ENCODE data around the gene C4A.
A peak's percentile ranks its signal among the peaks of the same experiment; 100 is the strongest.
"Not testable (repeated sequence)": the region's sequence is repeated elsewhere in the genome, so short reads cannot be mapped to it uniquely, and the experiment has no call there.

Gene C4A

DNA sequence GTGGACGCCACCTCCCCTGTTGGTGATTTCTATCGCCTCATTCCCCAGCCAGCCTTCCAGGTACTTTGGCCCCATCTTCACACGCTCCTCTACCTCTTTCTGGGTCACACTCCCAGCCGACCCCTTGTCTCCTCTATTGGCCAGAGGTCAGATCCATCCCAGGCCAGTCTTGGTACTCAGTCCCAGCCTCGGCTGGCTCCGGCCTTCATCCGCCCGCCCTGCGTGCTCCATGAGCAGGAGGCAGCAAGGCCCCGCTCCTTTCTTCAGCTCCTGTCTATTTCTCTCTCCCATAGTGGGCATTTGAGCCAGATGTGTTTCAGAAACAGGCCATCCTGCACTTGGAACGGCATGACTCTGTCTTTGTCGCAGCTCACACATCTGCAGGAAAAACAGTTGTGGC, 20.2 kb upstream of the C4A start:
- DNase-seq: no peak

DNA sequence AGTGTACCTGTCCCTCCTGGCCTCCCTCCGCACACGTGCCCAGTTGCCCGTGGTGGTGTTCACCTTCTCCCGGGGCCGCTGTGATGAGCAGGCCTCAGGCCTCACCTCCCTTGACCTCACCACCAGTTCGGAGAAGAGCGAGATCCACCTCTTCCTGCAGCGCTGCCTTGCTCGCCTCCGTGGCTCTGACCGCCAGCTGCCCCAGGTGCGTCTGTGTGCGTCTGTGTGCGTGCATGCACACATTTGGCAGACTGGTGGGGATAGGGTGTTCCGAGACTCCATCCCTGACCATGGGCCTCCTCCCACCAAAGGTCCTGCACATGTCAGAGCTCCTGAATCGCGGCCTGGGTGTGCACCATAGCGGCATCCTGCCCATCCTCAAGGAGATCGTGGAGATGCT, 17.9 kb upstream of the C4A start:
- no peak for DNase-seq

DNA sequence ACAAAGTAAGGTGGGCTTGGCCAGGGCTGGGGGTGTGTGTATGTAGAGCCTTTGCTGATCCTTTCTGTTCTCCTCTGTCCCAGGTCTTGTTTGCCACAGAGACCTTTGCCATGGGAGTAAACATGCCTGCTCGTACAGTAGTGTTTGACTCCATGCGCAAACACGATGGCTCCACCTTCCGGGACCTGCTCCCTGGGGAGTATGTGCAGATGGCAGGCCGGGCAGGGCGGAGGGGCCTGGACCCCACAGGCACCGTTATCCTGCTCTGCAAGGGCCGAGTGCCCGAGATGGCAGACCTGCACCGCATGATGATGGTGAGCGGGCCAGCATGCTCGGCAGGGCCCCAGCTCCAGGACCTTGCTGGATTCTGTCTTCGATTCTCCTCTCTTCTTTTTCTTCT, 16.2 kb upstream of the C4A start:
- no peak for DNase-seq

DNA sequence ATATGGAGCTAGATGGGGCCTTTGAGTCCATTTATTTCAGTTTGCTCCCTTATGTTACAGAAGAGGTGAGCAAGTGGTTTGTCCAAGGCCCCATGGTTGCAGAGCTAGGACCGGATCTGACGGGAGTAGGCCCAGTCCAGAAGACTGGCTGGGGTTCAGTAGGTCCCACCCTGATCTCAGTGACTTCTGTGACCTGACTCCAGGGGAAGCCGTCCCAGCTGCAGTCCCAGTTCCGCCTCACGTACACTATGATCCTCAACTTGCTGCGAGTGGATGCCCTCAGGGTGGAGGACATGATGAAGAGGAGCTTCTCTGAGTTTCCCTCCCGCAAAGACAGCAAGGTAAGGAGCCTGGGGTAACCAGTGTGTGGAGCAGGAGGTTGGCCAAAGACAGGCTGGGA, 15.4 kb upstream of the C4A start:
- DNase-seq: no peak

DNA sequence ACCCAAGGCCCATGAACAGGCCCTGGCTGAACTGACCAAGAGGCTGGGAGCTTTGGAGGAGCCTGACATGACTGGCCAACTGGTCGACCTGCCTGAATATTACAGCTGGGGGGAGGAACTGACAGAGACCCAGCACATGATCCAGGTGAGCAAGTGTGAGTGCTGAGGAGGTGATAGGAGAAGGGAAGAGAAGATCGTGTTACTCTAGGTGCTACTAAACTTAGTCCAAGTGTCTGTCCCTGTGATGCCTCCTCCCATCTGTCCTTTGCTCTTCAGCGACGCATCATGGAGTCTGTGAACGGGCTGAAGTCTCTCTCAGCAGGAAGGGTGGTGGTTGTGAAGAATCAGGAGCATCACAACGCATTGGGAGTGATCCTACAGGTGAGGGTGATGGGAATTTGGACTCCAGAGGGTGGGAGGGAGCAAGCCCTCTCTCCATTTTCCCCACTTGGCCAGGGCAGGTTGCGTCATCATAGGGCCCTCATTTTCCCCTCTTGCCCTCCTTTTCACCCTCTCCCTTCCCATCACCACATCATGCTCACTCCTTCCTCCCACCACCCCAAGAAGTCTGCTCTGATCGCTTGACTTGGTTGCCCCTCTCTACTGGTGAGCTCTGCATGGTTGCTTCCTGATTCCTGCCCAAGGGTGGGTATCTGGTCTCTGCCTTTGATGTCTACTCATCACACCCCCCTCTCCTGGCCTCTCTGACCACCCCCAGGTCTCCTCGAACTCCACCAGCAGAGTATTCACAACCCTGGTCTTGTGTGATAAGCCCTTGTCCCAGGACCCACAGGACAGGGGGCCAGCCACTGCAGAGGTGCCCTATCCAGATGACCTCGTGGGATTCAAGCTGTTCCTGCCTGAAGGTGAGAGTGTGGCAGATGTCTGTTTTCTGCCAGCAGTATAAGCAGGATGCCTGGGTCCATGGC, 14.6 kb upstream of the C4A start:
- DNase-seq: no peak

DNA sequence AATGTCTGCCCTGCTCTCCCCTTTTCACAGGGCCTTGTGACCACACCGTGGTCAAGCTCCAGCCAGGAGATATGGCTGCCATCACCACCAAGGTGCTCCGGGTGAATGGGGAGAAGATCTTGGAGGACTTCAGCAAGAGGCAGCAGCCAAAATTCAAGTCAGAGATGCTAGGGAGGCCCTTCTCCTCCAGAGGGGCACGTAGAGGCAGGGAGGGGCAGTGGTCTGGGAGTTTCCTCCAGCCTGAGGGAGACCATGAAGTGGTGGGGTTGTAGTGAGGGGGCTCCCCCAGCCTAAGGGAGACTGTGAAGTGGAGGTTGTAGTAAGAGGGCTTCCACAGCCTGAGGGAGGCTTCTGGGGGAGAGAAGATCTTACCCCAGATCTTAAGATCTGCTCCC, 13.9 kb upstream of the C4A start:
- DNase-seq: no peak

DNA sequence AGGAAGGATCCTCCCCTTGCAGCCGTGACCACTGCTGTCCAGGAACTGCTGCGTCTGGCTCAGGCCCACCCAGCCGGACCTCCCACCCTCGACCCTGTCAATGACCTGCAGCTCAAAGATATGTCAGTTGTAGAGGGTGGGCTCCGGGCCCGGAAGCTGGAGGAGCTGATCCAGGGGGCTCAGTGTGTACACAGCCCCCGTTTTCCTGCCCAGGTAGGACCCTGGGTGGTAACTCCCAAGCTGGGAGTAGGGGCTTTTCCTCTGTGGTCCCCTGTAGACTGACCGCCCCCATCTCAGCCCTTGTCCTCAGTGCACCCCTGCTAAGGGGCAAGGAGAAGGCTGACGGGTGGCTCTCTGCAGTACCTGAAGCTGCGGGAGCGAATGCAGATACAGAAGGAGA, 13.5 kb upstream of the C4A start:
- DNase-seq: no peak

DNA sequence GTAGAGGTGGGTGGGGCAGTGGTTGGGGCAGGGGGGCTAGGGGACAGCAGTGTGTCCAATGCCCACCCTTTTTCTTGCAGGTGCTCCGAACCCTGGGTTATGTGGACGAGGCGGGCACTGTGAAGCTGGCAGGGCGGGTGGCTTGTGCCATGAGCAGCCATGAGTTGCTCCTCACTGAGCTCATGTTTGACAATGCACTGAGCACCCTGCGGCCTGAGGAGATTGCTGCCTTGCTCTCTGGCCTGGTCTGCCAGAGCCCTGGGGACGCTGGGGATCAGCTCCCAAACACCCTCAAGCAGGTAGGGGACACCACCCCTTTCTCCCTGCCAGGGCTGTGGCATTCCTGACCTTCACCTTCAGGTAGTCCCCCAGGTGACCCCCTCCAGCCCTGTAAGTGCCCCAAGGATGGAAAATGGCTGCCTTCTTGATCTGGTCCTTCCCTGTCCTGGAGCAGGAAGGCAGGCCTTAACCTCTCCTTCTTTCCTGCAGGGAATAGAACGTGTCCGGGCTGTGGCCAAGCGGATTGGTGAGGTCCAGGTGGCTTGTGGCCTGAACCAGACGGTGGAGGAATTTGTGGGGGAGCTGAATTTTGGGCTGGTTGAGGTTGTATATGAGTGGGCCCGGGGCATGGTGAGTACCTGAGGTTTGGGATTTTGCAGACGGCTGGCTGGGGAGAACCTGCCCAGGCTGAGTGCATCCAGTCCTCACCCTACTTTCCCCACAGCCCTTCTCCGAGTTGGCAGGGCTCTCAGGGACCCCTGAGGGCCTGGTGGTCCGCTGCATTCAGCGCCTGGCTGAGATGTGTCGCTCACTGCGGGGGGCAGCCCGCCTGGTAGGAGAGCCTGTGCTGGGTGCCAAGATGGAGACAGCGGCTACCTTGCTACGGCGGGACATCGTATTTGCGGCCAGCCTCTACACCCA, 12.8 kb upstream of the C4A start:
- DNase-seq: no peak

DNA sequence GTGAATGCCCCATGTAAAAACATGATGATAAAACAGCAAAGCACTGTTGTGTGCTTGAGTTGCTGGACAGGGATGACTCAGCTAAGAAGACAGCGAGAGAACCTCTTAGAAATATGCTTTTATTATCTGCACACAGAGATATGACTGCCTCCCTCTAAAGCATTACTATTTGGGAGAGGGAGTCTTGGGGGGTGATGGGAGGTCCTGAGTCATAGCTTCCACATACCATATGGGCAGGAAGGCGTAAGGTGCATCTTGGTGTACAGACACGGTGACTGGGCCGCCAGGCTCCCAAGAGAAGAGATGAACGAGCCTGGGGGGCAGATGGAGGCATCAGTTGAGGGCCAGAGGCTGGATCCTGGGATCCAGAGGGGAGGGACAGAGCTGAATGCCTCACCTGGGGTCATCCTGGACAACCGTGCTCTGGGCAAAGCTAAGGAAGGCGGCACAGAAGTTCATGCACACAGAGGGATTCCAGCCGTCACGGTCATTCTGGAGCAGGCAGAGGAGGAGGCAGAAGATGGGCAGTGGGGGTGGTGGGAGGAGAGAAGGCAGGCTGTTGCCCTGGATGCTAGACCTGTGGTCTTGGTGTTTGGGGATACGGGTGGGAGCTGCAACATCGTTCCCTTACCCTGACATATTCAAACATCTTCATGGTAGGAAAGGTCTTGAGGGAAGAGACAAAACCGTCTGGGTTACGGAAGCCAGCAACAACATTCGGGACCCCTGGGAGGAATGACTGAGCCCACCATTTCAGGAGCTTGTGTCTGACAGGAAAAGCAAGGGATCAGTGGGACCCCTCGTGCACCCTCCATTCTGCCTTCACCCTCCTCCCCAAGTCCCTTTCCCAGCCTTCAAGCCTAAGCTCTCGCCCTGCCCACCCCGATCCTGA, 11.9 kb upstream of the C4A start:
- DNase-seq: no peak

DNA sequence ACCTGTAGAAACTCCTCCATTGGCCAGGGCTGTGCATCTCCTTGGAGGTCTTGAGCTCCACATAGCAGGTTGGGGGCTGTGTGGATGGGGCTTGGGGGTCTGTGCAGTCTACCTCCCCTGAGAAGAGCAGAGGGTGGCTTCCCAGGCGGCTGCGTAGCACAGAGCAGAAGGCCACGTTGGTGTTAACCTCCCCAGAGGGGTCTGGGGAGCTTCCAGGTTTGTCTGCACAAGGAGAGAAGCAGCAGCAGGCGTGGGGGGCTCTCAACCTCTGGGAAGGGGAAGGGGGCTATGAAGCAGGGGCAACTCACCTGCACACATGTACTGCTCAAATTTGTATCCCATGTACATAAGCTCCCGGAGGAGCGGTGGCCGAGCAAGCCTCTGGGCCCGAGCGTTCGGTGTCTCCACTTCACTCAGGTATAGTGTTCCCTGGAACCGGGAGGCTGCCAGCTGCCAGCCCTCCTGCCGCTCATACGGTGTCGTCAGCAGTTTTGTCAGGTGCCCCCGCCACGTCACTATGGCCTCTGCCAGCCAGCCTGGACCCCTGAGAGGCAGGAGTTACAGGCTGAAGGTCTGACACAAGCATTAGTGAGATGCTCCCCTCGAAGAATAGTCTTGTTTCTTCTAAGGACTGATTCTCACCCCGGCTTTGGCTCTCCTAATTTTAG, 11.1 kb upstream of the C4A start:
- no peak for DNase-seq

DNA sequence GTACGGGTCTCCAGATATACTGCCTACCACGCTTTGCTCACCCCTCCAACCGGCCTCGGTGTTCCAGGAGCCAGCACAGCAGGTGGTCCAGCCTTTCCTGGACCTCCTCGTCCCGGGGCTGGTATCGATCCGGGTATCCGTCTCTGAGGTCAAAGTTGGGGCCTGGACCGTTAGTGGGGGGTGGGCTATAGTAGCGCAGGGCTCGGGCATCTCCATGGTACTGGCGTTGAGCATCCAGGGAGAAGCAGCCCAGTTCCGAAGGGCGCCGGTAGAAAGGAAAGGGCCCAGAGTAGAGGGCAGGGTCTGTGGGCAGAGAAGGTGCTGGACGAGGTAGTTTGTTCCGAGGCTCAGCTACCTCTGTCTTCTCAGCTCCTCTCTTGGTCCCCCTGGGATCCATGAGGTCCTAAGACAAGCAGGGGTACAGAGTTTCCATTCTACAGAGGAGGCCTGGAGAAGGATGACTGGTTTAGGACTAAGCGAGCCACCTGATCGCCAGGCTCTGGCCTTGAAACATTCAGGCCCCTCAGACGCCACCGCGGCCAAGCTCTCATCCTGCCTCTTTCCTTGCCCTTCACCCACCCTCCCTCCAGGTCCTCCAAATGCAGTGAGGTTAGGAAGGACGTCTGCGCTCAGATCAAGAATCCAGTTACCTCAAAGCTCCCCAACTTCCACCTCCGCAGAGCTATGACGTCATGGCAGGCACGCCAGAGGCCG, 10.4 kb upstream of the C4A start:
- no peak for DNase-seq

DNA sequence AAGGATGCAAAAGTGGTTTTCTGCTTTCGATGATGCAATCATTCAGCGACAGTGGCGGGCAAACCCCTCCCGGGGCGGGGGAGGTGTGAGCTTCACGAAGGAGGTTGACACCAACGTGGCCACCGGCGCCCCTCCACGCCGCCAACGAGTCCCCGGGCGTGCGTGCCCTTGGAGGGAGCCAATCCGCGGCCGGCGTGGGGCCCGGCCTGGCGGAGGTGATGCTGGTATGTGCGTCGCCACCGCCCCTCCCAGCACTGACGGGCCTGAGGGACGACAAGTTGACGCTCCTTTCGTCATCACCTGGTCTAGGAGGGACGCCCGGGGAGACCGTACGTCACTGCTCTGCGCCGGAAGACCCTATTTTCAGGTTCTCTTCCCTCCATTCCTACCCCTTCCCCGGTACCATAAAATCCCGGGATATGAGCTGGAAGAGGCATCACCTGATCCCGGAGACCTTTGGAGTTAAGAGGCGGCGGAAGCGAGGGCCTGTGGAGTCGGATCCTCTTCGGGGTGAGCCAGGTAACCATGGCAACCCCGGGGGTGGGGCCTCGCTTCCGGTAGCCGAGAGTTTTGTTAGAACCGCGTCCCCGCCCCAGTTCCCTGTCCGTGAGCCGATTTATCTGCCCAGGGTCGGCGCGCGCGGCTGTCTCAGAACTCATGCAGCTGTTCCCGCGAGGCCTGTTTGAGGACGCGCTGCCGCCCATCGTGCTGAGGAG, 9.7 kb upstream of the C4A start, which contains the start of gene DXO:
TSS of gene DXO (minus strand) at position 146 of the 716 bp plus-strand sequence. CDS start 463 bp downstream, outside the sequence.
- DNase-seq: peak; percentile 97

DNA sequence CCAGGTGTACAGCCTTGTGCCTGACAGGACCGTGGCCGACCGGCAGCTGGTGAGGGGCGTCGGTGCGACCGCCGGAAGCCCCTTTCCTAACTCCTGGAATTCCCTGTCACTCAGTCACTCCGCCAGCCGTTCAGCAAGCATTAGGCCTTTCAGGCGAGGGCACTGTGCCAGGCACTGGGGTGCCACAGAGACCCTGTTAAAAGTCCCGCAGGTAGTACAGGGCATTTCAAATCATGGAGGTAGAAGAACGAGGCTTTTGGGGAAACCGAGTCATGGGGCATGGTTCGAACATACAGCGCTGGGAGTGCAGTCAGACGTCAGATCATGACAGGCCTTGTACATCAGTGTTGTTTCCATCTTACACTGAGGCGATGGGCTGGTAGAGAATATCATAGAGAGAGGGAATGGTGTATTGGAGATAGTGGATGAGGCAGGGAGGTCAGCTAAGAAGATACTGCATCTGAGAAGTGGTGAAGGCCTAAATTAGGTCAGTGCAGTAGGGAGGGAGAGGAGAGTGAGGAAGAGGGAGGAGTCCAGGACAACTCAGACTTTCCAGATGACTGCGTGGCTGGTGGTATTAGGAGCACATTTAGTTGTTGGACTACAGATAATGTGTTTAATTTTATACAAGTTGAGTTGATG, 9.0 kb upstream of the C4A start:
- no peak for DNase-seq

DNA sequence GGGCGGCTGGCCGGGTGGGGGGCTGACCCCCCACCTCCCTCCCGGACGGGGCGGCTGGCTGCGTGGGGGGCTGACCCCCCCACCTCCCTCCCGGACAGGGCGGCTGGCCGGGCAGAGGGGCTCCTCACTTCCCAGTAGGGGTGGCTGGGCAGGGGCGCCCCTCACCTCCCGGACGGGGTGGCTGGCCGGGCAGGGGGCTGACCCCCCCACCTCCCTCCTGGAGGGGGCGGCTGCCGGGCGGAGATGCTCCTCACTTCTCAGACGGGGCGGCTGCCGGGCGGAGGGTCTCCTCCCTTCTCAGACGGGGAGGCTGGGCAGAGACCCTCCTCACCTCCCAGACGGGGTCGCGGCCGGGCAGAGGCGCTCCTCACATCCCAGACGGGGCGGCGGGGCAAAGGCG, 5.8 kb upstream of the C4A start:
- DNase-seq: not testable (repeated sequence)

DNA sequence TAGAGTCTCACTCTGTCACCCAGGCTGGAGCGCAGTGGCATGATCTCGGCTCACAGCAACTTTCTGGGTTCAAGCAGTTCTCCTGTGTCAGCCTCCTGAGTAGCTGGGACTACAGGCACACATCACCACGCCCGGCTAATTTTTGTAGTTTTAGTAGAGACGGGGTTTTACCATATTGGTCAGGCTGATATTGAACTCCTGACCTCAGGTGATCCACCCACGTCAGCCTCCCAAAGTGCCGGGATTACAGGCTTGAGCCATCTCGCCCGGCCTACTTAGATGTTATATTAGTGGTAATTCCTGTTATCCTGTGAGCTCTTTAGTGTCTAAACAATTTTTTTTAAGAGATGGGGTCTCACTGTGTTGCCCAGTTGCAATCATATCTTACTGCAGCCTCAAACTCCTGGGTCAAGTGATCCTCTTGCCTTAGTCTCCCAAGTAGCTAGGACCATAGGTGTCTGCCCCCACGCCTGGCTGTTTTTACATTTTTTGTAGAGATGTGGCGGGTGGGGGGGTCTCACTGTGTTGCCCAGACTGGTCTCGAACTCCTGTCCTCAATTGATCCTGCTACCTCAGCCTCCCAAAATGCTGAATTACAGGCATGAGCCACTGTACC, 3.9 kb upstream of the C4A start:
- DNase-seq: no peak

DNA sequence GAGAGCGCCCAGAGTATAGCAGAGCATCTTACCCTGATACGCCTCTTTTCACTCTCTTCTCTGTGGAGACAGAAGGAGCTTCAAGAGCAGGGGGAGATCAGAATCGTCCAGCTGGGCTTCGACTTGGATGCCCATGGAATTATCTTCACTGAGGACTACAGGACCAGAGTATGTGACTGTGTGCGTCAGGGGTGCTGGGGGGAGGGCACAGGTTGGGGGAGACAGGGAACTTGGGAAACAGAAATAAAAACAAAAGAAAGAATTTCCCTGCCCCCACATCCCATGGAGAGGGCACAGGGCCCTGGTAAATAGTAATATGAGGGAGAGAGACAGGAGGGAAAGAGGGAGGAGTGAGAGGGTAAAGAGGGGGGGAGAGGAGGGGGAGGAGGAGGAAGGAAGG, 3.0 kb upstream of the C4A start:
- DNase-seq: no peak

DNA sequence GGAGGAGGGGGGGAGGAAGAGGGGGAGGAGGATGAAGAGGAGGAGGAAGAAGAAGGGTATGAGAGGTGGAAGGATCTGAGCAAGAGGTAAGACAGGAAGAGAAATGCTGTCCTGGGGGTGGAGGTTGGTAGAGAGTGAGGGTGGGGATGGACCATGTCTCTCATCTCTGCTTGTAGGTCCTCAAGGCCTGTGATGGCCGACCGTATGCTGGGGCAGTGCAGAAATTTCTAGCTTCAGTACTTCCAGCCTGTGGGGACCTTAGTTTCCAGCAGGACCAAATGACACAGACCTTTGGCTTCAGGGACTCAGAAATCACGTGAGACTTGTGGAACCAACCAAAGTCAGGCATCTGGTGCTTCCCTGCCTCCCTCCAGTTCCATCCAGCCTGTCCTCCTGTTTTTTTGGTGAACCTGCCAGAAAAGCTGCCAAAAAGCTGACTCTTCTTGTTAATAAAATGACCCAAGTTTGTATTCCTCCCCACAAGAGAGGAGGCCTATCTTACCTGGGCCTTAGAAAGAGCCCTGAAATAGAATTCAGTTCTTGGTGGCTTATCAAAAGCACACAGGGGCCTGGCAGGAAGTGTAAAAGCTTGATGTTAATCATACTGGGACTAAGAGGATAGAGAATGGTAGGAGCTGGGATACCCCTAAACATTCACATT, 2.5 kb upstream of the C4A start:
- DNase-seq: no peak

DNA sequence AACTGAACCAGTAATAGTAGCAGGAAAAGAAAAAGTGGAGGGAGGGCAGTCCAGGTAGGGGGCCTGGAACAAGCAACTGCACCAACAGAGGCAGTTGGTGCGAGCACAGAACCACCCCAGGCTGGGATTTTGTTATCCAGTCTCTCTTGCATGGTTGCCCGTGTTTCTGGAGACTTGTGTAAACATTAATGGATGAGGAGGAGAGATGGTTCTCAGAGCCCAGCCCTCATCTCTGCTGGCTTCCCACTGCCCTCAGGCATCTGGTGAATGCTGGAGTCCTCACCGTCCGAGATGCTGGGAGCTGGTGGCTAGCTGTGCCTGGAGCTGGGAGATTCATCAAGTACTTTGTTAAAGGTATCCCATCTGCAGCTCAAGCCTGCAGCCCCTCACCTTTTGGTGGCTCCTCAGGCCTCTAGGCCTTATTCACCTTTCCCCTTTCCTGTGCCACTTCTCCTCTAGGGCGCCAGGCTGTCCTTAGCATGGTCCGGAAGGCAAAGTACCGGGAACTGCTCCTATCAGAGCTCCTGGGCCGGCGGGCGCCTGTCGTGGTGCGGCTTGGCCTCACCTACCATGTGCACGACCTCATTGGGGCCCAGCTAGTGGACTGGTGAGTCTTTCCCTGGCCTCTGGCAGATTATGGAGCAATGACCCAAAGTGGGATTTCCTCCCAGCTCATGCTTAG, 1.5 kb upstream of the C4A start:
- DNase-seq: not testable (repeated sequence)

DNA sequence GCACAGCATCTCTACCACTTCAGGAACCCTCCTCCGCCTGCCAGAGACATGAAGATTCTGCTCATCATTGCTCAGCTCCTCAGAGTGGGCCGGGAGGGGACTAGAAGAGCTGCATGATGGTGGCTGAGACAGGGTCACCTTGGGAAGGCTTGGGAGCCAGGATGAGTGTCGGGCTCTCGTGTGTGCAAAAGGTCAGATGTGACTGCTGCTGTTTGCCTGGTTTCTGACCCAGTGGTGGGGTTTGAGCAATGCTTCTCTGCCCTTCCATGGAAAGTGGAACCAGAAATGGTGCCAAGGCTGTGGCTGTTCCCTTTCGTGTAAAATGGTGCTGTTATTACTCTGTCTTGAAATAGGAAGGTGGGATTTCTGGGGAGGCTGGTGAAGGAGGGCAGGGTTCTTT, 859 bp upstream of the C4A start:
- DNase-seq: not testable (repeated sequence)
